Measurements from ENCODE around the gene VCAN.

The VCAN gene

GRCh38 chr5:83447533-83447932, 24.0 kb upstream of the VCAN start:
- no peak for TF ChIP-seq GATA3 (IDR thresholded peaks at IDR 0.05; ENCODE audit: low read depth, low read length)
- no peak for TF ChIP-seq GATA2 (IDR thresholded peaks at IDR 0.05; ENCODE audit: low read depth, low read length)

GRCh38 chr5:83450183-83450966, 21.2 kb upstream of the VCAN start:
- TF ChIP-seq GATA2 (IDR thresholded peaks at IDR 0.05; ENCODE audit: low read depth, low read length) (no peak), GATA3 (IDR thresholded peaks at IDR 0.05; ENCODE audit: low read depth, low read length) (no peak)

GRCh38 chr5:83450967-83451248, 20.6 kb upstream of the VCAN start:
- no peak for TF ChIP-seq GATA2 (IDR thresholded peaks at IDR 0.05; ENCODE audit: low read depth, low read length)
- TF ChIP-seq GATA3 (IDR thresholded peaks at IDR 0.05; ENCODE audit: low read depth, low read length) = no peak

- TF ChIP-seq GATA3 (IDR thresholded peaks at IDR 0.05; ENCODE audit: low read depth, low read length) (no peak), GATA2 (IDR thresholded peaks at IDR 0.05; ENCODE audit: low read depth, low read length) (no peak)
Observed at GRCh38 chr5:83451955-83452354, 19.6 kb upstream of the VCAN start.

DNA sequence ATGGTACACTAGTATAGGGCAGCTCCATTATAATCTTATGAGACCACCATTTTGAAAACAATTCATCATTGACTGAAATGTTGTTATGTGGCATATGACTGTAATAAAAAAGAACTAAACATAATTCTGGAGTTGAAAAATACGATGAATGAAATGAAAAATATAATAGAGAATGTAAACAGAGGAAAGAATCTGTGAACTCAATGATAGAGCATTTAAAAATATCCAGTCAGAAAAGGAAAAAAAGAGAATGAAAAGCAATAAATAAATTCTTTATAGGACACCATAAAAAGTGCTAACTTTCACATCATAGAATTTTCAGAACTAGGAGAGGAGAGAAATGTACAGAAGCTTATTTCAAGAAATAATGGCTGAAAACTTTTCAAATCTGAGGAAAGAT, 17.6 kb upstream of the VCAN start:
- TF ChIP-seq GATA3 (IDR thresholded peaks at IDR 0.05; ENCODE audit: low read depth, low read length) (no peak), GATA2 (IDR thresholded peaks at IDR 0.05; ENCODE audit: low read depth, low read length) (no peak)

GRCh38 chr5:83464261-83464660, 7.3 kb upstream of the VCAN start:
- TF ChIP-seq GATA3 (IDR thresholded peaks at IDR 0.05; ENCODE audit: low read depth, low read length) (no peak), GATA2 (IDR thresholded peaks at IDR 0.05; ENCODE audit: low read depth, low read length) (no peak)

DNA sequence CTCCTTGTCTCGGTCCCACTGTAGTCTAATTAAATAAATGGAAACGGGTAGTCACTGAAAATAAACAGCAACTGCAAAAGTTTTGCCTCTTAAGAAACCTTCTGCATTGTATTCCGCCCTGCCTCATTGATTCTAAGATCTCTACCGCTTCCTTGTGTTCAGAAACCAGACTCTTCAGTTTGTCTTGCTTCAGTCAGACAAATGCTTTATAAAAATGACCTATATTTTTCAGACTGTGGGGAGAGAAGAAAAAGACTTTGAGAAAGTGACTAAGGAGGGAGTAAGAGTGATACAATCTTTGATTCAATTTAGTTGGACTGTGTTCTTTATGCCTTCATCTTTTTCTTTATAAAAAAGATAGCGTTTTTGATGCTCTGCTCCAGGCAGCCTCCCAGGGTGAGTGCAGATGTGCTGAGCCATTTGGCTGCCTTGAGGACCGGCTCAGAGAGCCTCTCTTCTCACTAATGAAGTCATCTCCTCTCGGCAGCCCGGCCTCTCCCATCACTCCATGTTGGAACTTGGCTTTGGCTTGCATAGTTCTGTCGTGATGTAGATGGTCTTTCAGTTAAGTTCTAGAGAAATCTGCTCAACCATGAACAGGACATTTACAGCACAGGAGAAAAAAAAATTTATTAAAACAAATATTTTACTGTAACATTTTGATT, 4.0 kb upstream of the VCAN start:
- TF ChIP-seq GATA3 (IDR thresholded peaks at IDR 0.05; ENCODE audit: low read depth, low read length) = no peak
- no peak for TF ChIP-seq GATA2 (IDR thresholded peaks at IDR 0.05; ENCODE audit: low read depth, low read length)

DNA sequence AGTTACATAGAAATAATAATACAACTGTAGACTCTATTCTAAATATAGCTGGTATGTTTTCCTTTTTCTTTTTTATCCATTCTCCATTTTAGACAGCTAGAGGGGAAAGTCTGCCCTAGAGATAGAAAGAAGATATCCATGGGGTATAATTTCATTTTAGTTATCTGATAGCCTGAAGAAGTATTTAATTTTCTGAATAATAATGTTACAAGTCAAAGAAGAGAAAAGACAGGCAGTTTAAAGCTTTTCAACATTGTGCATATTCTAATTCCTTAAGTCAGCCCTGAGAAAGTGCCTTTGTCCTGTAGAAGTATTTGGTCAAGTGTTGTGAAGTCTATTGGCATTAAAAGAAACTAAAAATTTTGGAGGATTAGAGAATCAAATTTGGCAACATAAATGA, 2.5 kb upstream of the VCAN start:
- no peak for TF ChIP-seq GATA2 (IDR thresholded peaks at IDR 0.05; ENCODE audit: low read depth, low read length)
- no peak for TF ChIP-seq GATA3 (IDR thresholded peaks at IDR 0.05; ENCODE audit: low read depth, low read length)

DNA sequence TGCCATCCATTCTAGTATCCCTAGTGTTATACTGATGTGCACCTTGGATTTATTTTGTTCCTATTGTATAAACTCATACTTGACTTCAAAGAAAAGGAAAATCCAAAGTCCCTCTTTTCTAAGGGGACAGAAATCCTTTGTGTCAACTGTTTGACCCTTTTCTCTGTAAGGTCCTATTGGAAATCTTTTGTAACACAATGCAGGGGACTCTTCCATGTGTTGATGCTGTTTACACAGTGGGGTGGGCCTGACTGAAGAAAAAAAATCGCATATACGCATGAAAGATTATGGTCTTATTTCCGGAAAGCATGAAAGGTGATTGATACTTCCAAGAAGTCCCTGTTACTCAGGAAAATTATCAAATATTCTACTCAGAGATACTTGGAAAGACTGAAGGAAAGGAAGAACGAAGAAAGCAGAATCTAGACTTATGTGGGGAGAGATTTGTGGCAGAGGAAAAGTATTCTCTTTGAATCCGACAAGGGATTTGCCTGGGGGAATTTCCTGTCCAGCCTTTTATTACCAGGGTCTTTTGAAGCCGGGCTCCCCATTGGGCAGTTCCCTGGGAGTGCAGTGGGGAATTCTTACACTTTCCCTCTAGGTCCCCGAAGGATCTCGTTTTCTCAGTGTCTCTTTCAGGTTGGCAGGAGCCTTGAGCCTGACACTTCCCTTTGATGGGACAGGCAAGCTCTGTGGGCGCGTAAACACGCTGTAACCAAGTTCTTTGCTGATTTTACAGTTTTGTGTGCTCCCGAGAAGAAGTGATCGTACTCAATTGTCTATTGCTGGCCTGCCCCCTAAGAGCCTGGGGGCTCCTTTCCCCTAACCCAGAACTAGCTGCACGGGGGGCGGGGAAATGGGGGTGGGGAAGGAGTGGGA, 779 bp upstream of the VCAN start:
- TF ChIP-seq GATA2 (IDR thresholded peaks at IDR 0.05; ENCODE audit: low read depth, low read length) (no peak), GATA3 (IDR thresholded peaks at IDR 0.05; ENCODE audit: low read depth, low read length) (no peak)

GRCh38 chr5:83472213-83472507, 616 bp downstream of the VCAN start:
- TF ChIP-seq GATA3 (IDR thresholded peaks at IDR 0.05; ENCODE audit: low read depth, low read length) (no peak), GATA2 (IDR thresholded peaks at IDR 0.05; ENCODE audit: low read depth, low read length) (no peak)

DNA sequence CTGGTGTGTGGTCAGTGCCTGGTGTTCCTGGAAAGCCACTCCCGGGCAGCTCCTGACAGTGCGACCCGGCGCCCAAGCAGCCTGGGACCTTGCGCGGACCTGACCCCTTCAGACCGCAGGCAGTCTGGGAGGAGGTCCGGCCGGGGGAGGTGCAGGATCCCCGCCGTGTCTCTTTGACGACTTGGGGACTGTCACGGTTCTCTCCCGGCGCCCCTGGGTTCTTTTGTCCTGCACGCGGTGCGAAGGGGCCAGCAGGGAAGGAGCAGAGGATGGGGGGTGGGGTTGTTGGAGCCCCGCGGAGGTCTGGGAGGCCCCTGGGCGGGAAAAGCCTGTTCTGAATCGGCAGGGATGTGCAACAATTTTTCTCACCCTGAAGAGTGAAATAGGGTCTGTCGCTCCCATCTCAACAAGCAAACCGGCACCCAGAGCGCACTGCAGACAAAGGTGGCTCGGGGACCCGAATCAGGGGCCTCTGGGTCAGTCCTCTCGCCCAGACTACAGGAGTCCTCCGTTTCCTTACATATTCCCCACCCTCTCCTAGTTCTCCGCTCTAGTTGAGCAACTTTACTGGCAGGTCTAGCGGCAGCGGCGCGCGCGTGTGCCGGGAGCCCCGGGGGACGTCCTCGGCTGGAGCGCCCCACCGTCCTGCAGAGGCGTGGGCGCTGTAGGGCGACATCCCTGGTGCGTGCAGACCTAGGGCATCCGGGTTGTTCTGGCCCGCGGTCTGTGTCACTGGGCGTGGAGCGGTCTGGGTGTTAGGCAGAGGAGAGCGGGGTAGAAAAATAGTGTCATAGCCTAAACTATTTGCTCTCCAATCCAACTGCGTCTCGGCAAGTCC, 1.2 kb downstream of the VCAN start:
- TF ChIP-seq GATA2 (IDR thresholded peaks at IDR 0.05; ENCODE audit: low read depth, low read length) (no peak), GATA3 (IDR thresholded peaks at IDR 0.05; ENCODE audit: low read depth, low read length) (no peak)

- TF ChIP-seq GATA2 (IDR thresholded peaks at IDR 0.05; ENCODE audit: low read depth, low read length) (no peak), GATA3 (IDR thresholded peaks at IDR 0.05; ENCODE audit: low read depth, low read length) (no peak)
Observed at GRCh38 chr5:83473346-83474160, 2.0 kb downstream of the VCAN start.

DNA sequence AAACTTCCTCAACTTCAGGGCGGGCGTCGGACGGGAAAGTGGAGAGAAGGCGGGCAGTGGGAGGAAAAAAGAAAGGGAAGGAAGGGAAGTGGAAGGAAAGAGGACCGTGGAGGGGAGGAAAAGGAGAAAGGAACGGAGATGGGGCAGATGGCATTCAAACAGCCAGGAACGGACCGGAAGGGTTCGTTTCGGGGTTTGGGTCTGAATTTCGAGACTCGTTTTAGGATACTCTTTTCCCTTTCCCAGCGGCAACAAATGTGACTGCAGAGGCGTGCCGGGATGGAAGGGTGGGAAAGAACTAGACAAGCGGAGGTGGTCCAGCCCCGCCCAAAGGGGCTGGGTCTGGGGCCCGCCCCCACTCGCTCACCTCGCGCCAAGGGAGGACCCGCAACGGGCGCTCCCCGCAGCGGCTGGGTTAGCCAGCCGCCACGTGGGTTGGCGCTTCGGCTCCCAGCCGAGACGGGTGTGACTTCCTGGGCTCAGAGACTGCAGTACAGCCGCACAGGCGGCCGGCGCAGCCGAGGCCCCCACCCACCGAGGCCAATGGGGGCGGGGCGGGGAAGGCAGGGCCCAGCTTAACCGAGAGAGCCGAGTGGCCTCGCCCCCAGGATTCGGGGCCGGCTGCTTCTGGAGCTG, 2.7 kb downstream of the VCAN start:
- TF ChIP-seq GATA3 (IDR thresholded peaks at IDR 0.05; ENCODE audit: low read depth, low read length) (no peak), GATA2 (IDR thresholded peaks at IDR 0.05; ENCODE audit: low read depth, low read length) (no peak)
